Measurements from ENCODE around the gene LRRC1. TPM values are rescaled to one million over a fixed set of nuclear protein-coding genes. Genes with fewer than 3 reads are reported as not detected.

The LRRC1 gene
- total and polyA plus RNA-seq, 2 donors (not counting 1 experiment from before 2014, with no cell fraction given) = 3.8 to 12.1 TPM

DNA sequence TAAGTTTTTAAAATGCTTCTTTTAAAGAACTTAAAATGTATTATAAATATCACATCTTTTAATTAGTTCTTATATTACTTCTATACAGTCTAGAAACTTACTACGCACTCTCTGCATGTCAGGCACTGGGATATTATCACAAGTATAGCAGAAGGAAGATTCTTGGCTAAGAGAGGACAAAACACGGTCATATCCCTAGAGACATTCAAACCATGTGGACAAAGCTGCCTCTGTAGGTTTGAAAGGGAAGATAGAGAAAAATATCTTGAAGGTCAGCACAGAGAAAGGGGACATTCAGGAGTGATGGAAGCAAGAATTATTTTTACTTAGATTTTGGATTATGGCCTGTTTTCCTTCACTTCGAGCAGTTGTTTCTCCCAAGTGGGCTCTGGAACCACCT, 64.1 kb downstream of the LRRC1 start:
- no peak overlapping the region for H3K4me2 ChIP-seq (ENCODE audit: extremely low read depth, insufficient read depth, low read length)
- no peak for DNase-seq (ENCODE audit: low read depth in 2 of 2)
- TF ChIP-seq EZH2 (IDR thresholded peaks at IDR 0.05; ENCODE audit: low read length, missing control alignments) = no peak
- TF ChIP-seq, protein P1, sequence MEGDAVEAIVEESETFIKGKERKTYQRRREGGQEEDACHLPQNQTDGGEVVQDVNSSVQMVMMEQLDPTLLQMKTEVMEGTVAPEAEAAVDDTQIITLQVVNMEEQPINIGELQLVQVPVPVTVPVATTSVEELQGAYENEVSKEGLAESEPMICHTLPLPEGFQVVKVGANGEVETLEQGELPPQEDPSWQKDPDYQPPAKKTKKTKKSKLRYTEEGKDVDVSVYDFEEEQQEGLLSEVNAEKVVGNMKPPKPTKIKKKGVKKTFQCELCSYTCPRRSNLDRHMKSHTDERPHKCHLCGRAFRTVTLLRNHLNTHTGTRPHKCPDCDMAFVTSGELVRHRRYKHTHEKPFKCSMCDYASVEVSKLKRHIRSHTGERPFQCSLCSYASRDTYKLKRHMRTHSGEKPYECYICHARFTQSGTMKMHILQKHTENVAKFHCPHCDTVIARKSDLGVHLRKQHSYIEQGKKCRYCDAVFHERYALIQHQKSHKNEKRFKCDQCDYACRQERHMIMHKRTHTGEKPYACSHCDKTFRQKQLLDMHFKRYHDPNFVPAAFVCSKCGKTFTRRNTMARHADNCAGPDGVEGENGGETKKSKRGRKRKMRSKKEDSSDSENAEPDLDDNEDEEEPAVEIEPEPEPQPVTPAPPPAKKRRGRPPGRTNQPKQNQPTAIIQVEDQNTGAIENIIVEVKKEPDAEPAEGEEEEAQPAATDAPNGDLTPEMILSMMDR (conservative IDR thresholded peaks at IDR 0.05 in 1 of 2, IDR thresholded peaks at IDR 0.05 in 1 of 2; ENCODE audit: low read depth in 1 of 2, low read length in 2 of 2) = no peak
- no peaks in the 10 kb centered on the region for H3K9me3 ChIP-seq (ENCODE audit: control insufficient read depth, insufficient read depth, low read depth, low read length)
- no peaks in the 10 kb centered on the region for H3K36me3 ChIP-seq (ENCODE audit: control insufficient read depth, insufficient read depth, low read length)
- H3K4me3 ChIP-seq (replicated peaks in 1 of 4; ENCODE audit: control extremely low read depth in 1 of 4, insufficient read depth in 1 of 4, low read depth in 3 of 4, low read length in 4 of 4) = no peak overlapping the region
- H3K27me3 ChIP-seq (ENCODE audit: control insufficient read depth, insufficient read depth, low read length) = no peaks in the 10 kb centered on the region
- peaks cover 2% of the 10 kb centered on the region for H3K4me1 ChIP-seq (ENCODE audit: control insufficient read depth, extremely low read depth, insufficient read depth, low read length)
- no peak overlapping the region for H3K27ac ChIP-seq (ENCODE audit: insufficient read depth, low read length)
- no peak overlapping the region for H2AFZ ChIP-seq (ENCODE audit: low read length)
- peaks cover 2% of the 10 kb centered on the region for H4K20me1 ChIP-seq (ENCODE audit: control insufficient read depth, extremely low read depth, insufficient read depth, low read length)
- no peaks in the 10 kb centered on the region for H3K79me2 ChIP-seq (ENCODE audit: control insufficient read depth, insufficient read depth, low read length)
- H3K9ac ChIP-seq (ENCODE audit: insufficient read depth, low read length) = no peak overlapping the region

DNA sequence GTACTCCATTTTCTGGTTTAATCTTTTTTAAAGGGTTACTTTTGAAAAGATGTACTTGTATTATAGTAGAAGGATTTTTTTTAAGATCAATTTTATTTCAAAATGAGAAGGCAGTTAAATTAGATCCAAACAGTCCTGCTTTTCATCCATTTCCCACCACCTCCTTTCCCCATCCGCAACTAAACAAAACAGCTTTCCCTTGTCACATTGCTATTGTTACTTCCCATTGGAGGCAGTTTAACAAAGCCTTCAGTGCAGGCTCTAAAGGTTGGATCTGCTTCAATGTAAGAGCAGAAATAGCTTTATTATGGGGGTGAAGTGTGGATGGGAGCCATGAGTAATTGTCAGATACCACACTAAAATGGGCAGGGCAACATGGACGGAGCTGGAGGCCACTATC, 65.7 kb downstream of the LRRC1 start:
- H3K9ac ChIP-seq (ENCODE audit: insufficient read depth, low read length) = no peak overlapping the region
- no peak overlapping the region for H3K4me2 ChIP-seq (ENCODE audit: extremely low read depth, insufficient read depth, low read length)
- H3K4me1 ChIP-seq (ENCODE audit: control insufficient read depth, extremely low read depth, insufficient read depth, low read length) = peaks cover 2% of the 10 kb centered on the region
- no peaks in the 10 kb centered on the region for H3K36me3 ChIP-seq (ENCODE audit: control insufficient read depth, insufficient read depth, low read length)
- no peak for DNase-seq (ENCODE audit: low read depth in 2 of 2)
- H3K27me3 ChIP-seq (ENCODE audit: control insufficient read depth, insufficient read depth, low read length) = no peaks in the 10 kb centered on the region
- H3K27ac ChIP-seq (ENCODE audit: insufficient read depth, low read length) = no peak overlapping the region
- H4K20me1 ChIP-seq (ENCODE audit: control insufficient read depth, extremely low read depth, insufficient read depth, low read length) = peaks cover 2% of the 10 kb centered on the region
- no peaks in the 10 kb centered on the region for H3K9me3 ChIP-seq (ENCODE audit: control insufficient read depth, insufficient read depth, low read depth, low read length)
- no peak for TF ChIP-seq EZH2 (IDR thresholded peaks at IDR 0.05; ENCODE audit: low read length, missing control alignments)
- TF ChIP-seq, protein P1 (conservative IDR thresholded peaks at IDR 0.05 in 1 of 2, IDR thresholded peaks at IDR 0.05 in 1 of 2; ENCODE audit: low read depth in 1 of 2, low read length in 2 of 2) = no peak
- H3K79me2 ChIP-seq (ENCODE audit: control insufficient read depth, insufficient read depth, low read length) = no peaks in the 10 kb centered on the region
- H3K4me3 ChIP-seq (replicated peaks in 1 of 4; ENCODE audit: control extremely low read depth in 1 of 4, insufficient read depth in 1 of 4, low read depth in 3 of 4, low read length in 4 of 4) = no peak overlapping the region
- no peak overlapping the region for H2AFZ ChIP-seq (ENCODE audit: low read length)

DNA sequence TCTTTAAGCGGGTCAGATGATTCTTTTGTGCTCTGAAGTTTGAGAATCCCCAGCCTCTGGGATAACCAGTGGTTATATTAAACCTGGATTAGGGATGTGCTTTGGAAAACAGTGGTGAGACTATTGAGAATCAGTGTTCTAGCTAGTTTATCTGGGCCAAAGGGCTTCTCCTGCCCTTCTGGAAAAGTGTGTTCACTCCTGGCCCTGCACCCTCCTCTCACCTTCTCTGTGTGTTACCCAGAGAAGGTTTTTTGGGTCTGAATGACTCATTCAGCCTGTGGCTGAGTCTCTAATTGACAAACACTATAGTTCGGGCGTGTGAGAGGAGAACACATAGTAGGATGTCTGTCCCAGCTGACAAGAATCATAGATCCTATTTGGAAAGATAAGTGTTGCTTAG, 66.7 kb downstream of the LRRC1 start:
- H3K4me2 ChIP-seq (ENCODE audit: extremely low read depth, insufficient read depth, low read length) = no peak overlapping the region
- H4K20me1 ChIP-seq (ENCODE audit: control insufficient read depth, extremely low read depth, insufficient read depth, low read length) = peaks cover 2% of the 10 kb centered on the region
- H3K79me2 ChIP-seq (ENCODE audit: control insufficient read depth, insufficient read depth, low read length) = no peaks in the 10 kb centered on the region
- H3K9ac ChIP-seq (ENCODE audit: insufficient read depth, low read length) = no peak overlapping the region
- no peaks in the 10 kb centered on the region for H3K36me3 ChIP-seq (ENCODE audit: control insufficient read depth, insufficient read depth, low read length)
- no peak overlapping the region for H3K27ac ChIP-seq (ENCODE audit: insufficient read depth, low read length)
- H3K4me3 ChIP-seq (replicated peaks in 1 of 4; ENCODE audit: control extremely low read depth in 1 of 4, insufficient read depth in 1 of 4, low read depth in 3 of 4, low read length in 4 of 4) = no peak overlapping the region
- H3K27me3 ChIP-seq (ENCODE audit: control insufficient read depth, insufficient read depth, low read length) = no peaks in the 10 kb centered on the region
- no peaks in the 10 kb centered on the region for H3K9me3 ChIP-seq (ENCODE audit: control insufficient read depth, insufficient read depth, low read depth, low read length)
- TF ChIP-seq, protein P1 (conservative IDR thresholded peaks at IDR 0.05 in 1 of 2, IDR thresholded peaks at IDR 0.05 in 1 of 2; ENCODE audit: low read depth in 1 of 2, low read length in 2 of 2) = no peak
- no peak for TF ChIP-seq EZH2 (IDR thresholded peaks at IDR 0.05; ENCODE audit: low read length, missing control alignments)
- H2AFZ ChIP-seq (ENCODE audit: low read length) = no peak overlapping the region
- peak in 1 of 2 donors; percentile 20 for DNase-seq (ENCODE audit: low read depth in 2 of 2)
- peaks cover 2% of the 10 kb centered on the region for H3K4me1 ChIP-seq (ENCODE audit: control insufficient read depth, extremely low read depth, insufficient read depth, low read length)

Measured in fibroblast of lung (primary cell).